SU-DHL-6 (cell line): ENCODE results near the gene PPP1R14C.

Source experiments
- CTCF ChIP-seq: fragments of 200-600 bp; sonication (generic); IDR thresholded peaks from one replicate; pipeline ENCODE4 v1.5.1; 2017; ENCODE audit warnings: antibody characterized with exemption, mild to moderate bottlenecking, low read length, moderate library complexity; ENCODE audit not compliant: insufficient read depth, poor library complexity, severe bottlenecking
- EZH2phosphoT487 ChIP-seq: fragments of 200-600 bp; sonication (generic), shearing (Covaris generic); conservative IDR thresholded peaks from 2 replicates; pipeline ENCODE4 v1.6.1; 2018; ENCODE audit warnings: mild to moderate bottlenecking, antibody characterized with exemption, low read length, moderate library complexity, mixed read lengths

- no peak for TF ChIP-seq CTCF
- TF ChIP-seq EZH2phosphoT487: no peak
Measured at GRCh38 chr6:150280703-150281102, 137.9 kb downstream of the PPP1R14C start.
